Activated CD4-positive, alpha-beta T cell treated with anti-CD3 and anti-CD28 coated beads, Interleukin-2, amount 10 ng/mL, durations not matched to agents 7 days and 5 days (primary cell): ENCODE measurements around the gene UNC5C. TPM values are rescaled to one million over a fixed set of nuclear protein-coding genes. Genes with fewer than 3 reads are reported as not detected.

Source experiments
- CTCF ChIA-PET: fragments of 350-600 bp; sonication (Branson Sonifier 250); formaldehyde crosslinking; loops from one replicate; lab custom pipeline; 2021; ENCODE audit warnings: antibody characterized with exemption; lab: Charles Lee
- POLR2A ChIA-PET: fragments of 350-600 bp; sonication (Branson Sonifier 250); formaldehyde crosslinking; loops from one replicate; lab custom pipeline; 2021; ENCODE audit warnings: antibody characterized with exemption; lab: Charles Lee
- DNase-seq: peaks from one replicate; pipeline ENCODE4 v3.0.0-alpha.2; 2020
- H3K27ac Mint-ChIP-seq: one replicate; pipeline ENCODE4 v1.8.0; 2021; ENCODE audit warnings: mild to moderate bottlenecking, moderate library complexity, mixed read lengths
- H3K27me3 Mint-ChIP-seq: one replicate; pipeline ENCODE4 v1.8.0; 2021; ENCODE audit warnings: mixed read lengths
- H3K36me3 Mint-ChIP-seq: one replicate; pipeline ENCODE4 v1.8.0; 2021; ENCODE audit warnings: low read depth, mixed read lengths
- H3K4me1 Mint-ChIP-seq: one replicate; pipeline ENCODE4 v1.8.0; 2021; ENCODE audit warnings: mixed read lengths
- H3K4me3 Mint-ChIP-seq: one replicate; pipeline ENCODE4 v1.8.0; 2021; ENCODE audit warnings: mild to moderate bottlenecking, moderate library complexity, mixed read lengths
- H3K9me3 Mint-ChIP-seq: one replicate; pipeline ENCODE4 v1.8.0; 2021; ENCODE audit warnings: mixed read lengths
- total RNA-seq, 2 experiments: library from RNA; stranded (reverse); gene quantifications; one replicate each; pipeline ENCODE4 v1.2.3, GENCODE V29; 2021

UNC5C gene
- total RNA-seq, 2 experiments from 2014 or later, result not detected

- ChIA-PET POLR2A (no interaction called here), CTCF (no interaction called here)
- H3K27ac Mint-ChIP-seq, result no peak overlapping the region
These were observed 7.6 kb upstream of the UNC5C start for GRCh38 chr4:95556207-95556859.

GRCh38 chr4:95552942-95553550 is 4.3 kb upstream of the UNC5C start:
- Mint-ChIP-seq H3K4me3 (no peak overlapping the region), H3K27ac (no peak overlapping the region), H3K9me3 (no peaks in the 10 kb centered on the region), H3K36me3 (no peaks in the 10 kb centered on the region), H3K27me3 (peaks cover 48% of the 10 kb centered on the region), H3K4me1 (peaks cover 19% of the 10 kb centered on the region)
- ChIA-PET CTCF (no interaction called here), POLR2A (no interaction called here)
- no peak for DNase-seq

More at GRCh38 chr4:95556207-95556859, 7.6 kb upstream of the UNC5C start:
- DNase-seq, result no peak
- Mint-ChIP-seq H3K9me3 (no peaks in the 10 kb centered on the region), H3K4me1 (no peaks in the 10 kb centered on the region), H3K36me3 (no peaks in the 10 kb centered on the region), H3K4me3 (no peak overlapping the region), H3K27me3 (peaks cover 21% of the 10 kb centered on the region)

- Mint-ChIP-seq H3K4me1 (peaks cover 25% of the 10 kb centered on the region), H3K27ac (no peak overlapping the region), H3K27me3 (peaks cover 60% of the 10 kb centered on the region), H3K9me3 (no peaks in the 10 kb centered on the region), H3K4me3 (no peak overlapping the region), H3K36me3 (no peaks in the 10 kb centered on the region)
- POLR2A ChIA-PET, result no interaction called here
- CTCF ChIA-PET, result no interaction called here
- DNase-seq, result no peak
These were observed 2.9 kb upstream of the UNC5C start for GRCh38 chr4:95551653-95552052.

- H3K36me3 Mint-ChIP-seq, result no peaks in the 10 kb centered on the region
- H3K4me3 Mint-ChIP-seq, result peak overlapping the region; percentile 77
These were observed 1.6 kb upstream of the UNC5C start for GRCh38 chr4:95550115-95550987.

GRCh38 chr4:95549246-95550114 is 707 bp upstream of the UNC5C start:
- H3K27me3 Mint-ChIP-seq, result peaks cover 75% of the 10 kb centered on the region
- POLR2A ChIA-PET, result no interaction called here
- peak overlapping the region; percentile 80 for H3K4me3 Mint-ChIP-seq
- peak; percentile 33 for DNase-seq
- no peaks in the 10 kb centered on the region for H3K9me3 Mint-ChIP-seq
- H3K36me3 Mint-ChIP-seq, result no peaks in the 10 kb centered on the region
- CTCF ChIA-PET, result no interaction called here
- H3K27ac Mint-ChIP-seq, result no peak overlapping the region
- peaks cover 25% of the 10 kb centered on the region for H3K4me1 Mint-ChIP-seq

More at GRCh38 chr4:95550115-95550987, 1.6 kb upstream of the UNC5C start:
- ChIA-PET POLR2A (no interaction called here), CTCF (no interaction called here)
- no peak for DNase-seq
- peaks cover 25% of the 10 kb centered on the region for H3K4me1 Mint-ChIP-seq
- H3K27me3 Mint-ChIP-seq, result peaks cover 73% of the 10 kb centered on the region
- H3K27ac Mint-ChIP-seq, result no peak overlapping the region
- H3K9me3 Mint-ChIP-seq, result no peaks in the 10 kb centered on the region

- POLR2A ChIA-PET, result no interaction called here
- DNase-seq, result peak; percentile 7
- Mint-ChIP-seq H3K36me3 (no peaks in the 10 kb centered on the region), H3K4me1 (peaks cover 25% of the 10 kb centered on the region), H3K27ac (no peak overlapping the region), H3K27me3 (peaks cover 83% of the 10 kb centered on the region), H3K4me3 (peak overlapping the region; percentile 16), H3K9me3 (no peaks in the 10 kb centered on the region)
- CTCF ChIA-PET, result no interaction called here
These were observed 880 bp downstream of the UNC5C start for GRCh38 chr4:95547715-95548471.

- H3K4me1 Mint-ChIP-seq, result peaks cover 25% of the 10 kb centered on the region
- no peaks in the 10 kb centered on the region for H3K36me3 Mint-ChIP-seq
- DNase-seq, result no peak
- H3K4me3 Mint-ChIP-seq, result peak overlapping the region; percentile 6
- H3K9me3 Mint-ChIP-seq, result no peaks in the 10 kb centered on the region
- H3K27me3 Mint-ChIP-seq, result peaks cover 79% of the 10 kb centered on the region
- no peak overlapping the region for H3K27ac Mint-ChIP-seq
- ChIA-PET POLR2A (no interaction called here), CTCF (no interaction called here)
These were observed 1.7 kb downstream of the UNC5C start for GRCh38 chr4:95546866-95547714.

- no peak for DNase-seq
- Mint-ChIP-seq H3K27me3 (peaks cover 75% of the 10 kb centered on the region), H3K36me3 (no peaks in the 10 kb centered on the region), H3K9me3 (no peaks in the 10 kb centered on the region), H3K27ac (no peak overlapping the region), H3K4me3 (no peak overlapping the region), H3K4me1 (peaks cover 25% of the 10 kb centered on the region)
- CTCF ChIA-PET, result no interaction called here
- POLR2A ChIA-PET, result no interaction called here
These were observed 2.6 kb downstream of the UNC5C start for GRCh38 chr4:95546221-95546620.

- CTCF ChIA-PET, result no interaction called here
- DNase-seq, result no peak
- no peak overlapping the region for H3K27ac Mint-ChIP-seq
- peaks cover 71% of the 10 kb centered on the region for H3K27me3 Mint-ChIP-seq
- peaks cover 22% of the 10 kb centered on the region for H3K4me1 Mint-ChIP-seq
- POLR2A ChIA-PET, result no interaction called here
- H3K36me3 Mint-ChIP-seq, result no peaks in the 10 kb centered on the region
- no peaks in the 10 kb centered on the region for H3K9me3 Mint-ChIP-seq
- H3K4me3 Mint-ChIP-seq, result no peak overlapping the region
These were observed 3.2 kb downstream of the UNC5C start for GRCh38 chr4:95545546-95545945.

- Mint-ChIP-seq H3K36me3 (no peaks in the 10 kb centered on the region), H3K4me1 (peaks cover 14% of the 10 kb centered on the region), H3K27me3 (peaks cover 62% of the 10 kb centered on the region), H3K9me3 (no peaks in the 10 kb centered on the region), H3K4me3 (no peak overlapping the region), H3K27ac (no peak overlapping the region)
- DNase-seq, result no peak
- CTCF ChIA-PET, result interaction anchor here (0.5 to 0.9 kb wide), 2 partner anchors 12 to 275 kb away, joined by 3 to 4 read pairs; no protein-coding TSS in a partner anchor
- POLR2A ChIA-PET, result interaction anchor here (0.7 kb wide), 1 partner anchor 129 kb away, joined by 3 read pairs; no protein-coding TSS in a partner anchor
These were observed 4.4 kb downstream of the UNC5C start for GRCh38 chr4:95544113-95545103.
